HG03280 (cell line): ENCODE data around the gene DNM3.
"Not testable (repeated sequence)": the region's sequence is repeated elsewhere in the genome, so short reads cannot be mapped to it uniquely, and the experiment has no call there.

Source experiments
- ATAC-seq: cut with Tn5 transposase; IDR thresholded peaks from one replicate; pipeline ENCODE4 v1.9.1; 2021; ENCODE audit warnings: mild to moderate bottlenecking, moderate library complexity; ENCODE audit not compliant: unreplicated experiment

DNM3 gene

DNA sequence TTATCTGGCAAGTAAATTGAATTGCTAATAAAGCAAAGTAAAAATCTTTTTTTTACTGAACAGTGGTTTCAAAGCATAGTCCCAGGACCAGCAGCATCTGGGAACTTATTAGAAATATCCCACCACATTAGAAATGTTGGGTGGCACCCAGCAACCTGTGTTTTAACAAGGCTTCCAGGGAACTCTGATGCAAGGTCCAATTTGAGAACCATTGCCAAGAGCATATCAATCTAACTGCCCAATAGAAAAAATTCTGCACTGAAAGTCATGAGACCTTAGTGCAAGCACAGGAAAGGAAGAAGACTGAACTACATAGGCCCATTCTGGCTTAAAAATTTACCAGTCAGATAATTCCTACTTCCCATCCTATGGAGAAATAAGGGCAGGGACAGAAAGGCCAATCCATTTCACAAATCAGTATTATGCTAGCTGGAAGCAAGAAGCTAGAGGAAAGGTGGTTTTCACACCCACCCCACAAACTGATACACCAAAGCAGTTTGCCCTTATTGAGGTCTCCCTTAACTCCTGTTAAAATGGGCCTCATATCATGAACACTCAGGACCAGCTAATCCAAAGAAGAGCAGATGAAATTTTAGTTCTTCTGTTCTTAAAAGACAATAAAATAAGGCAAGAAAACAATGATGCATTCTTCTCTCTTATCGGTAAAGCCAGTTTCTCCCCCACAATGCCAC lies 561.7 kb downstream of the DNM3 start:
- ATAC-seq, result no peak

DNA sequence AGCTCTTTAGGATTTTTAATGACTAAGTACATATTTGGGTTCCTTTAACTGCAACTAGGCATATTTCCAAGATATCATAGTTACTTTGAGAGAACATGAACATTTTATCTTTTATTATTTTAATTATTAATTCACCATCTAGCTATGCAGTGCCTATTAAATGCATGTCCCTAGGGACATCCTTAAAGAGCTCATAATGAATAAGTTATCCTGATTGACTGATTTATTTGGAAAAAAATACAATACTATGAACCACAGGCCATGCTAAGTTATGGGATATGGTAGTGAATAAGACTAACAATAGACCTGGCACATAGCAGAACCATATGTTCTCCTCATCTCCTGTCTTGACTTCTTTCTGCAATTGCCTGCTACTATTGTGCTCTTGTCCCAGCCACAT lies 562.8 kb downstream of the DNM3 start:
- ATAC-seq, result no peak

DNA sequence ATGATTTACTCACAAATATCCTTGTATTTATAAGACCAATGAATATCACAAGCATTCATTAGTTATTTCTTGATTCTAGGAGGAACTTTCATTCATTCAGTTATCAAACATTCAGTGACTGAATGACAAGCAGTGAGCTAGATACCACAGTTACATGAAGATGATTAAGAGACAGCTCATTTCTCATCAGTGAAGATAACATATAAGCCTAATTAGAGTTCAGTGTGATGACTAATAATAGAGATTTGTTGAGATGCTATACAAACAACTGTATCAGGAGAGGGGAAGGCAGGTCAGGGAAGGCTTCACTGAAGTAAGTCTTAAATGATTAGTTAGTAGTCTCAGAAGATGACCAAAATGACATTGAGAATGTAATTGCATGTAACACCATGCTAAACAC lies 564.6 kb downstream of the DNM3 start:
- ATAC-seq, result no peak

- ATAC-seq, result no peak
These were observed 565.7 kb downstream of the DNM3 start for GRCh38 chr1:172406968-172407367.

- ATAC-seq, result no peak
These were observed 567.7 kb downstream of the DNM3 start for GRCh38 chr1:172408958-172409357.

- ATAC-seq, result no peak
These were observed 568.7 kb downstream of the DNM3 start for GRCh38 chr1:172410027-172410426.

- ATAC-seq, result no peak
These were observed 570.6 kb downstream of the DNM3 start for GRCh38 chr1:172411791-172412338.

DNA sequence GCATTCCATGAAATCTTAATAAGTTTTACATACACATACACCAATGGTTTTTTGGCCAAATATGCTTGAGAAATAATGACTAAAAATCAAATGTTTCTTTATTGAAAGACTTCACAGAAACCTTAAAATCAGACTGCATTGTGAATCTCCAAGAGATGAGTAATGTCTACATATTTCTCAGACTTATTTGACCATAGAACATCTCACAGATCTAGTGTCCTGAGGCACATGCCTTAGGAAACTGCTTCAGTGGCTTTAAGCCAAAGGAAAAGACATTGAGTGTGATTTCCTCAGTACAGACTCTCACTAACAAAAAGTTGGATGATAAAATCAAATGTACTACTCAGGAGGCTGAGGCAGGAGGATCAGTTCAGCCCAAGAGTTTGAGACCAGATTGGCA lies 573.0 kb downstream of the DNM3 start:
- ATAC-seq, result no peak

DNA sequence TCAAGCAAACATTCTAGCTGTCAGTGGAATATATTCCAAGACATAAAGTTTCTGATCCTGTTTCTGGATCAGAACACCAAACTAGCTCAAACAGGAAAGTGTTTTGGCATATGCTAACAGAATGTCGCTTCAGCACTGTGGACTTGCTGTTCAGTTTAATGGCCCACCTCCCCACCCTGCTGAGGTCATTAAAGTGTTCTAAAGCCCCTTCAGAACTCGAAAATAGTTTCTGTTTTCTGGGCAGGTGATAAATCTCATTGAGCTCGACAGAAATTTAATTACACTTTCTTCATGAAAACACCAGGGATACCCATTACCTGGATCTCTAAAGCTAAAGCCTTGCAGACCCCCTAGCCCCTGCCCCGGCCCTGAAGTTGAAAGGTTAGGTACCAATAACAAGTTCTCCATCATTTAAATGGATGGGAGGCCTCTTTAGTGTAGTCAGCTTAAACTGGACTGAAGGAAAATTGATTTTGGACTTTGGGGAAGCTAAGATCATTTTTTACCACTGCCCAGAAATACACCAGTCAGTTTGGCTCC lies 575.3 kb downstream of the DNM3 start:
- ATAC-seq, result no peak

GRCh38 chr1:172417557-172417956 lies 576.3 kb downstream of the DNM3 start:
- no peak for ATAC-seq

DNA sequence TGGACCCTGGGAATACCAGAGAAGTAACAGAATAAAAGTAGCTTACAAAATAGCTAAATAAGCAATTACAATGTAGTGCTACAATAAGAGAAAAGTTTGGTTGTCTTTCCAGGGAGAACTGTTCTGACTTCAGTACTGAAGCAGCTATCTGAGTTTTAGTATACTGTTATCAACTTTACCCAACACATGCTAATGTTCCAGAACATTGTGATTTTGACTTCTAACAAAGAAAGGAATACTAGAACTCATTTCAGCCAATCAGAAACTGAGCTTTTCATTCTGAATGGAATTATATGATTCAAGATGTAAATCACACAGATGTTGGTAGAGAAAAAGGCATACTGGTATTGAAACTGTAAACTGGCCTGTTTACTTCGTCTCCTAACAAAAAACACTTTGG lies 579.1 kb downstream of the DNM3 start, which contains the start of gene C1orf105:
C1orf105 (plus strand) TSS at position 301 of the 400 bp plus-strand sequence. CDS start 201 bp downstream, outside the sequence.
- ATAC-seq, result no peak

DNA sequence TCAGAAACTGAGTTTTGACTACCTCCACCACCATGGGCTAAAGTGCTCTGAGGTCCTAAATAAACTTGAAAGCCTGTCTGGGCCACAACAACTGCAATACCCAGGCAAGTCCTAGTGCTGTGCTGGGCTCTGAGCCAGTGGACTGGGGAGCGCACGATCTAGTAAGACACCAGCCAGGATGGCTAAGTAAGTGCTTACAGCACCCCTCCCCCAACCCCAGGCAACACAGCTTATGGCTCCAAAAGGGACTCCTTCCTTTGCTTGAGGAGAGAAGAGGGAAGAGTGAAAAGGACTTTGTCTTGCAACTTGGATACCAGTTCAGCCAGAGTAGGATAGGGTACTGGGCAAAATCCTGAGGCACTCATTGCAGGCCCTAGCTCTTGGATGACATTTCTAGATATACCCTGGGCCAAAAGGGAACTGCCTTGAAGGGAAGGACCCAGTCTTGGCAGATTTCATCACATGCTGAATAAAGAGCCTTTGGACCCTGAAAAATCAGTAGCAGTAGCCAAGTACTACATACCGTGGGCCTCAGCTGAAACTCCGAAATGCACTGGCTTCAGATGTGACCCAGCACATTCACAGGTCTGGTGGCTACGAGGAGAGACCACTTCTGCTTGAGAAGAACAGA lies 580.8 kb downstream of the DNM3 start:
- ATAC-seq, result no peak

DNA sequence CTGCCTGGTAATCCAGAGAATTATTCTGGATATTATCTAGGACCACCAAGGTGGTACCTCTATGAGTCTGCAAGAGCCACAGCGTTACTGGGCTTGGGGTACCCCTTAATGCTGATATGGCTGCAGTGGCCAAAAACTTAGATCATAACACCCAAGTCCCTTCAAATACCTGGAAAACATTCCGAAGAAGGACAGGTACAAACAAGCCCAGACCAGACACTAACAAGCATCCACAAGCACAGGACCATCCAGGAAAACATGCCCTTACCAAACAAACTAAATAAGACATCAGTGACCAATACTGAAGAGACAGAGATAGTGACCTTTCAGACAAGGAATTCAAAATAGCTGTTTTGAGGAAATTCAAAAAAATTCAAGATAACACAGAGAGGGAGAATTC lies 582.0 kb downstream of the DNM3 start:
- ATAC-seq, result no peak

DNA sequence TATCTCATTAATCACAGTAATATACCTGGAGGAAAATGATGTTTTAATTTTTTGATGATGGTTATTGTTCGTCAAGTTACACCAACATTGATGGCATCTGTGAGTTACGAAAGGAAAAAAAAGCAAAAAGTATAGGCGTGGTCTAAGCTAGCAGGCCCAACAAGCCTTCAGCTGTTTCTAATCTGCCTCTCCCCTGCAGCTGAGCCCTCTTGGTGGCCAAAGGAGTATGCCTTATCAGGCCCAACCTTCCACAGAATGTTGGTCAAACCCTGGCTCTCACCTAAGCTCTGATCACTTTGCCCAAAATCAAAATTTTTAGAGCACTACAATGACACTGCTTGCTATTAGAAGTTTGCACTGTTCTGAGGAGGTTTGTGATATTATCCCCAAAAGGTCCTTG lies 584.0 kb downstream of the DNM3 start:
- no peak for ATAC-seq

- ATAC-seq, result no peak
These were observed 585.9 kb downstream of the DNM3 start for GRCh38 chr1:172427191-172427590.

DNA sequence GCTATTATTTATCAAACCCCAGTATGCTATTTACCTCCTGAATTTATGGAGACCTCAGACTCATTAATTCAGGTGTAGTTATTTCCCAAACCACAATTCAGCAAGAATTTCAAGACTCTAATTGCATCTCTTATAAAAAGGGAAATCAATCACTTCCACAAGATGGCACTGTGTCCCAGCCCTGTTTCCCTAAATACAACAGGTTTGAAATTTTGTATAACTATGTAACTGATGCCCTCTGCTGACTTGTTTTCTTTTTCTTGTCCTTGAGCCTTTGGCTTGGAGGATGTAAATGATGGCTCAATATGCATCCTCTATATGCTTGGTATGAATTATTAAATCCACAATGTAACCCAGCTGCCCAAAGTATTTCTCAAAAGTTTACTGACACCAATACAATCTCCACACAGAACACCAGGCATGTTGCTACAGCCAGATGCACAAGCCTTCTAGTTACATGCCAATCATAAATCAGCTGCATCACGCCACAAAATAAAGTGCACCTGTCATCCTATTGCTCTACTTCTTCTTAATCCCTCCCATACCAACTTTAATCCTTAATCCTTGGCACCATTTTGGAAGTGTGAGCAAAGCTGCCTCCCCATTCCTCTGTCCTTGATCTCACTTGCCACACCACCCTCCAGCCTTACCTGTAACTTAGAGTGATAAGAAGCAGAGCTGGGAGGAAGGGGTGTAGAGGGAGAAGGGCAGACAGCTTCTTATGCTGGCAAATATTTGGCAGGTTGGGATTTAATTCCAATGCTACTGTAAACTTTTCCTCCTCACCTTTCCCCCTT lies 588.2 kb downstream of the DNM3 start:
- no peak for ATAC-seq

DNA sequence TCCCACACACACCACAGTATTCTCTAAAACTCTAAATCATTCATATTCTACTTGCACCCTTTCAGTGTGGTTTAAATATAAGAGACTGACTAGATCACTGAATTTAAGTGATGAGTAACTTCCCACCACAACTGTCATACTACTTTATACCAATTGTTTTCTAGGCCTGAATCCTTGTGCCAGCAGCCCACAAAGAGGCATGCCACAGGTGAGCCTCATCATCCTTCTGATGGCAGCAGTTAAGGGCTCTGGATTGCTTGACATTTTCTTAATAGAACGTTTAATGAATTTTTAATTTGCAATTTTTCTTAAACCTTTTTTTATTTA lies 588.8 kb downstream of the DNM3 start:
- ATAC-seq, result no peak

- ATAC-seq, result no peak
These were observed 589.9 kb downstream of the DNM3 start for GRCh38 chr1:172431204-172431603.

DNA sequence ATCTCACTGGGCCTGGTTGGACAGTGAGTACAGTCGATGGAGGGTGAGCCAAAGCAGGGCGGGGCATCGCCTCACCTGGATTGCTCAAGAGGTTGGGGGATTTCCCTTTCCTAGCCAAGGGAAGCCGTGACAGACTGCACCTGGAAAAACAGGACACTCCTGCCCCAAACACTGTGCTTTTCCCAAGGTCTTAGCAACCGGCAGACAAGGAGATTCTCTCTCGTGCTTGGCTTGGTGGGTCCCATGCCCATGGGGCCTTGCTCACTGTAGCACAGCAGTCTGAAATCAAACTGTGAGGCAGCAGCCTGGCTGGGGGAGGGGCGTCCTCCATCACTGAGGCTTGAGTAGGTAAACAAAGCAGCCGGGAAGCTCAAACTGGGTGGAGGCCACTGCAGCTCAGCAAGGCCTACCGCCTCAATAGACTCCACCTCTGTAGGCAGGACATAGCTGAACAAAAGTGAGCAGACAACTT lies 590.5 kb downstream of the DNM3 start:
- ATAC-seq, result no peak

- ATAC-seq, result not testable (repeated sequence)
These were observed 595.9 kb downstream of the DNM3 start for GRCh38 chr1:172437183-172437582.

DNA sequence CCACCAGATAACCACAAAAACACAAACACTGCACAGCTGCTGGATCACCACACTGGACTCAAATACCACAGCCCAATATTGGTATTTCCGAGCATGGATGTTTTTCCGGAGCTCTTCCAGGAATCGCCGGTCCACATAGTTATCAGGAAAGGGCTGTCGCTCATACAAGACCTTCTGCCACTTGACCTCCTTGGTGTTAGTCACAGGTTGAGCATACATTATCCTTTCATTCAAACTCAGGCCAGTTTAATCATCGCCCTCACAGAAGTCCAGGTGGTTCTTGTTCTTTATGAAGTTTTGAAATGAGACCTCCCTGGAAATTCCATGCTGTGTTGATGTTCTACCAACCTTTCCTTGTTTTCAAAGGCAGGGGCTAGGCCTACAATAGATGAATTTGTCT lies 601.1 kb downstream of the DNM3 start:
- no peak for ATAC-seq
